HG03558 (cell line): ENCODE results near the gene LDLRAD4.

Source experiments
- ATAC-seq: cut with Tn5 transposase; IDR thresholded peaks from one replicate; pipeline ENCODE4 v1.9.1; 2021; ENCODE audit warnings: moderate number of reproducible peaks; ENCODE audit not compliant: unreplicated experiment; ENCODE audit errors: extremely low read depth

LDLRAD4 gene

GRCh38 chr18:13414521-13414920, 196.0 kb downstream of the LDLRAD4 start:
- ATAC-seq, result no peak

DNA sequence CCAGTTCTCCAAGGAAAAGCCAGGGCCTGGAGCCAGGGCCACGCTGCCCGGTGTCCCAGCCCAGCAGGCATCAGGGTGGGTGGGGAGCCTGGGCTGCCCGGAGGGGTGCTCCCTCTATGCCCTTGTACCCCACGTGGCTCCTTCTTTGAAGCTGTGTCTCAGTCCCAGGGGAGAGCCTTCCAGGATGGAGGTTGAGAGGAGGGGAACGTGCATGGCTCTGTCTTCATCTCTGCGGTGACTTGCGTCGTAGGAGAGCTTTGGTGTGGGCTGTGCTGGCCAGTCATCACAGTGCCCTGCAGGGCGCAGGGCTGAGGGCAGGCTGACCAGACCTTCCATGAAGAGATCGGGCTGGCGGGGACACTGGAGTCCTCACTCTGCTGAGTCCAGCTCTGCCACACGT, 197.2 kb downstream of the LDLRAD4 start:
- ATAC-seq, result no peak

- ATAC-seq, result no peak
Observed at GRCh38 chr18:13416208-13416607, 197.6 kb downstream of the LDLRAD4 start.

DNA sequence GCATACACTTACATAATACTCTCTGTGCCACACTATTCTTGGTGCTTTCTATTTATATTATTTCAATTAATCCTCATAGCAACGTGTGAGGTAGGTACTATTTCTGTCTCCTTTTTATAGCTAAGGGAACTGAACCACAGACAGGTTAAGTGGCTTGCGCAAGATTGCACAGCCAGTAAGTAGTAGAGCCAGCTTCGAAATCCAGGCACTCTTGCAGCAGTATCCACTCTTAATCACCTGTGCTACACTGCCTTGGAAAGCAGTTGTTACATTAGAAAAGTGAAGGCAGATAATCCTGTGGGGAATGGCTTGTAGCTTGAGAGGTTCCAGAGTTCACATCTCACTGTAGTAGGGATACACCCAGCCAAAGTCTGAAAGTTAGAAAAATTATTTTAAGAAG, 198.3 kb downstream of the LDLRAD4 start:
- ATAC-seq, result no peak

- ATAC-seq, result no peak
Observed at GRCh38 chr18:13418013-13418710, 199.6 kb downstream of the LDLRAD4 start.

DNA sequence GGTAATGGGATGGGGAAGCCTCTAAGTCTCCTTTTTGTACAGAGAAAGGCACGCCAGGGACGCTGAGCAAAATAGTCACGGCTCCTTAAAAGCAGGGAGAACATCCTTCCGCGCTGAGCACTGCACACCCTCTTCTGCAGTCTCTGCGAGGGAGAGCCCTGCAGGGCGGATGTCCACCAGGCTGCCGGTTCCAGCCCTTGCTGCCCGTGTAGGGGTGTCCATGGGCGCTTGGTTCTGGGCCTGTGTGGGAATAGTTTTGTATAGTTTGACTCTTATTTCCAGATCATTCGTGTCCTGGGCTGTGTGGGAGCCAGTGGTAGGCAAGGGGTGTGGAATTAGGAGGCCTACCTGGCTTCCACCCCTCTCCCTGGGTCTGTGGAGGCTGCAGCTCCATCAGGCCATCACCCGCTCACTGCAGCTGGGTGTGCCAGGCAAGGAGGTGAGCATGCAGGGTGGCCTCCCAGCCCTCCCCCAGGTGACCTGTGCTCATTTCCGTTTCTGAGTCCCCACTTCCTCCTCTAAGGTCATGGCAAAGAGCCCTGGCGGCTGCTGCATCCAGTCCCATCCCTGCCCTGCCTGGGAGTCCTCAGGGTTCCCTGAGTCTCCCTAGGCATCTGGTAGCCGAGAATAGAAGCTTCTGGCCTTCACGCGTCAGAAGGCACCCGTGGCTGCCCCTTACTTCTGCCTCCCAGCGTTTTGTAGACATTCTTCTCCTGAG, 202.6 kb downstream of the LDLRAD4 start:
- no peak for ATAC-seq

- no peak for ATAC-seq
Observed at GRCh38 chr18:13422541-13423147, 204.1 kb downstream of the LDLRAD4 start.

- no peak for ATAC-seq
Observed at GRCh38 chr18:13423352-13423751, 204.8 kb downstream of the LDLRAD4 start.

GRCh38 chr18:13424363-13424762, 205.8 kb downstream of the LDLRAD4 start:
- no peak for ATAC-seq

DNA sequence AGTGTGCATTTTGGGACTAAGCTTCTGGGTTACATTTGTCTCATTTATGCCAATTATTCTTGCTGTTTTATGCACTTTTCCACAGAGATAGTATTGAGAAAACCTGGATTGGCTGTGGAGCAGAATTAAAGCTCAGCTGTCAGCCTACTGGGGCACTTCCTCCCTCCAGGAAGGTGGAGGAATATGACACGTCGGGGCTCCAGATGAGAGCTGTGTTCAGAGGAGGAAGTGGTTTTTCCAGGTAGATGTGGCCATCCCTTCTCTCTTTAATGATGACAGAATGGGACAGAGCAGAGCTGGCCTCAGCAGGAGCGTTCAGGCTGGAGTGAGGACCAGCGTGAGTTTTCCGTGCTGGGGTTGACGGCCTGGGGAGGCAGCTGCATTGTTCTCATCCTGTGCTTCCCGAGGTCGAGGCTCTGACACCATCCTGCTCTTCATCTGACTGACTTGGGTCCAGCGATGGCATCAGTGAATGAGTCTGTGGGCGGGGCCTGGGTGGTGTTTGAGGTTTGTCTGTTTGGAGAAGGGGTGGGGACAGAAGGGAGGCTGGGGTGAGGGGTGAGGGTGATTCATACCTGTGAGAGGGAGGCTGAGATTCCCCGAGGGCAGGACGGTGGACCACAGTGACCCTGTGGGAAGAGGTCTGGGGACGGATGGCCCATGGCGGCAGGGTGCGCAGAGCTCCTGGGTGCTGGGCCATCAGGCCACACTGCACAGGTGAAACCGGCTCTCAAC, 207.0 kb downstream of the LDLRAD4 start:
- no peak for ATAC-seq

- no peak for ATAC-seq
Observed at GRCh38 chr18:13427354-13427753, 208.8 kb downstream of the LDLRAD4 start.

DNA sequence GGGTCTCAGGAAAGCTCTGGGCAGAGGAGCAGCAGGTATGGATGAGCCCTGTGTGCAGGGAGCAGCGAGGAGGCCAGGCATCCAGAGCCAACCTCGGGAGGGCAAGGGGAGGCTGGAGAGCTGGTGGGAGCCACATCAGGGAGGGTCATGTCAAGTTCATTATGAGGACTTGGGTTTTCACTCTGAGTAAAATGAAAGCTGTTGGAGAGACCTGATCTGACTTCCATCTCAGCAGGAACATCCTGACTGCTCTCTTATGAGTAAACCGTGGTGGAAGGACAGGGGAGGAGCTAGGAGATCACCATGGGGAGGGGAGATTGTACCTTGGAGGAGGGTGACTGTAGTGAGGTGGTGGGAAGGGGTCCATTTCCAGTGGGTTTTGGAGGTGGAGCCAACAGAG, 209.8 kb downstream of the LDLRAD4 start:
- ATAC-seq, result no peak

- no peak for ATAC-seq
Observed at GRCh38 chr18:13429016-13429415, 210.5 kb downstream of the LDLRAD4 start.

DNA sequence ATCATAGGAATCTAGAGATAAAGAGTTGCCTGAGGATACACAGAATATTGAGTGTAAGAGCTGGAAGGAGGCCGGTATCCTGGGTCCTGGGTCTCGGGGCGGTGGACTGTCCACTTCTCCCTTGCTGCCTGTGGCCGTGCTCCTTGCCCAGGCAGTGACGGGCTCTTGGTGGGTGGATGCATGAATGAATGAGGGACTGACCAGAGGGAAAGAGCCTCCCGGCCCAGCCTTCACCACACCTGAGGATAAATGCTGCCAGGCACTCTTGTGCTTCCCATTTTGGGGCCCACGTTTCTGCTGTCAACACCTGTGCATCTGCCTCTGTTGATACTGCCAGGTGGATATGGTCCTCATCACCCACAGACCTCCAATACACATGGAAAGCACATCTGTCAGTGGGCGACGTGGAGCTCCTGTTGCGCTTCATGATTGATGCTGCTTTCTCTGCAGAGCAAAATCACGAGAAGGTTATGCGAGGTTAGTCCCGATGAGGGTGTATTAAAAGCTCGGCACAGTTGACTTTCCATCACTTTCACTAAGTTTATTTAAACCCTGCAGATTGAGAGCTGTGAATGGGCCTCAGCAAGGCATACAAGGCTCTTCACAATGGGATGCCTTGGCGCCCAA, 211.4 kb downstream of the LDLRAD4 start:
- ATAC-seq, result no peak

GRCh38 chr18:13430663-13431062, 212.1 kb downstream of the LDLRAD4 start:
- ATAC-seq, result no peak

GRCh38 chr18:13431886-13432285, 213.3 kb downstream of the LDLRAD4 start:
- ATAC-seq, result no peak

DNA sequence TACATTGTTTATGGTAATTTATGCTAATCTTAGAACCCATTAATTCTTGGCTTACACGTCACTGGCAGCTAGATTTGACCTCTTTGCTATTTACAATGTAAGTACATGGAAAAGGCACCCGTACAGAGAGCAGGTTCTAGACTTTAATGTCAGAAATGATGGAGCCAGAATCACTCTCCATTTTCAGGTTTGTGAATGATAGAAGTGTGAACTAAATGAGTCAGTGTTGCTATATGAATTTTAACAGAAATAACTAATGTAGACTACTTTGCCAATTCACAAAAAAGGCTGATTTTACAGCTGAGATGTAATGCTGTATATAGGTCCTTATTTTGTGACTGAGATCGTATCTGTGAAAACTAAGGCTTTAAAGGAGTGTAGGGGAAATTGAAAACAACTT, 214.6 kb downstream of the LDLRAD4 start:
- no peak for ATAC-seq

DNA sequence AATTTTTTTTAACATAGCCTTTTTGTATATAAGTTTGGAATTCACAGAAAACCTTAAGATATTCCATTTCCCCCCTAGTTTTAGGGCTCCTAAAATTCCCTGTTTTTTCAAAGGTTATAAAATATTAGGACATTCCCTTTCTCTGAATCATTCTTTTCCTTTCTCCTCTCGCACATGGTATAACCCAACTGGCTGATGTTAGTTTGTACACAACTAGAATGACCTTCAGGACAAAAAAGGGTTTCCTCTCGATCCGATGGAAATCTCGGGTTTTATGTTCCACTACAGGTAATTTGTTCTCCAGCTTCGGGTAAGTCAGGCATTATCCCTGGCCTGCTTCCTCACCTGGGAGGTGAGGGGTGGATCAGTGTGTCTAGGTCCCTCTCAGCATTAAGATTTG, 215.1 kb downstream of the LDLRAD4 start:
- no peak for ATAC-seq

- no peak for ATAC-seq
Observed at GRCh38 chr18:13434854-13435253, 216.3 kb downstream of the LDLRAD4 start.

GRCh38 chr18:13435586-13436333, 217.2 kb downstream of the LDLRAD4 start:
- no peak for ATAC-seq
